ENCODE measurements around the gene WARS2.

DNA sequence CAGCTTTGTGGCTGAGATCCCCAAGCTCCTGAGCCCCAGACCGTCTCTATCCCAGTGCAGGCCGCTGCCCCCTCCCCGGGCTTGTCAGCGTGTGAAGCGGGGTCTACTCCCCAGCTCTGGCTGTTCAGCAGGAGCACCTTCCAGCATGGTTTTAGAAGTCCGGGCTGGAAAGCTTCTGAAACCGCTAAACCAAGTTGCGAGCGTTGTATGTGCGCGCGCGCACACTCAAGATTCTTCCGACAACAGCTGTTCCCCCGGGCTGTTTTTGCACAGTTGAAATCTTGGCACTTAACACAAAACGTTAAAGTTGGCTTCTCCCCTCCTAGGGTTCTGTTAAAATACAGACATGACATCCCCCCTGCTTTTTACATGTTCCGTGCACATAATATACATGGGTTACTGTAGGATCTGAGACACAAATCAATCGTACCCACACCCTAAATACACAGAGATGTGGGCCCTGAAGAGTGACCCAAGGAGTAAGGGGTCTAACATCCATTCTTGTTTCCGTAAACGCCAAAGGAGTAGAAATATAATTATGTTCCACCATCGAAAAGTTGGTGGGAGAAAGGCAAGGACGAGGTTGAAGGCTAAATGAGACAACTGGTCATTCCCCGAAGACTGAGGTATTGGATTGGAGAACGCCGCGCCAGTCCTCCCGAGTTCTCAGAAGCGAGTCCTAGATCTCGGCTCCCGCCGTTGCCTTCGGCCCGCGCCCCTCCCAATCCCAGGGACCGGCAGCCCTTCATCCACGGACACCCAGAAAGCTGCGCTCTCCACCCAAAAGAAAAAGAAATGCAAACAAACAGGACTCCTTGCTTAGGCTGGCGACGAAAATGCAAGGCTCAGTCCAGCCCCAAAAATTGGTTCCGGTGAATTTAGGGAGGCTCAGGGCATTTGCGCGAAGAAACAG is 153.6 kb downstream of the WARS2 start:
- TF ChIP-seq YY1 (IDR thresholded peaks at IDR 0.05; ENCODE audit: insufficient read depth, insufficient read length) = no peak
- TF ChIP-seq SUZ12 (IDR thresholded peaks at IDR 0.05; ENCODE audit: extremely low read depth, insufficient read depth, insufficient read length) = no peak
